H9 (cell line): ENCODE measurements around the gene CALCOCO1. TPM values are rescaled to one million over a fixed set of nuclear protein-coding genes. Genes with fewer than 3 reads are reported as not detected.
A peak's percentile ranks its signal among the peaks of the same experiment; 100 is the strongest.

ENCODE experiments used
- DNase-seq: peaks from one replicate; pipeline ENCODE4 v3.0.0-alpha.2; 2017
- H2AFZ ChIP-seq: one replicate; pipeline ENCODE4 v1.6.1; 2013; ENCODE audit warnings: mild to moderate bottlenecking, low read length, control low read depth, moderate library complexity
- H2AK5ac ChIP-seq: 2 replicates; pipeline ENCODE4 v1.6.1; 2013; ENCODE audit warnings: low read length, control low read depth, mixed read lengths; ENCODE audit not compliant: insufficient read length
- H2BK120ac ChIP-seq: one replicate; pipeline ENCODE4 v1.6.1; 2013; ENCODE audit warnings: low read depth, mild to moderate bottlenecking, low read length, control low read depth, inconsistent platforms; ENCODE audit not compliant: poor library complexity, severe bottlenecking
- H2BK12ac ChIP-seq: 2 replicates; pipeline ENCODE4 v1.6.1; 2013; ENCODE audit warnings: low read length, control low read depth, mixed read lengths, low read depth; ENCODE audit not compliant: insufficient read length
- H2BK15ac ChIP-seq: 2 replicates; pipeline ENCODE4 v1.6.1; 2013; ENCODE audit warnings: low read depth, low read length, control low read depth
- H2BK20ac ChIP-seq: one replicate; pipeline ENCODE4 v1.6.1; 2013; ENCODE audit warnings: low read depth, mild to moderate bottlenecking, low read length, control low read depth, inconsistent platforms; ENCODE audit not compliant: poor library complexity, severe bottlenecking
- H2BK5ac ChIP-seq: 2 replicates; pipeline ENCODE4 v1.6.1; 2013; ENCODE audit warnings: low read length, control low read depth, mixed read lengths; ENCODE audit not compliant: insufficient read length
- H3K14ac ChIP-seq: 2 replicates; pipeline ENCODE4 v1.6.1; 2013; ENCODE audit warnings: low read length, control low read depth; ENCODE audit not compliant: insufficient read depth
- H3K18ac ChIP-seq: 2 replicates; pipeline ENCODE4 v1.6.1; 2013; ENCODE audit warnings: low read depth, mild to moderate bottlenecking, mixed read lengths, low read length, control low read depth; ENCODE audit not compliant: insufficient read length
- H3K23ac ChIP-seq: 2 replicates; pipeline ENCODE4 v1.6.1; 2013; ENCODE audit warnings: low read length, control low read depth, mixed read lengths, low read depth; ENCODE audit not compliant: insufficient read length
- H3K23me2 ChIP-seq: 2 replicates; pipeline ENCODE4 v1.6.1; 2013; ENCODE audit warnings: low read depth, mild to moderate bottlenecking, mixed read lengths, low read length, control low read depth; ENCODE audit not compliant: insufficient read length, poor library complexity, severe bottlenecking
- H3K27ac ChIP-seq: 2 replicates; pipeline ENCODE4 v1.5.1; 2013; ENCODE audit warnings: low read length, control low read depth, mixed read lengths, low read depth; ENCODE audit not compliant: insufficient read length
- H3K27me3 ChIP-seq: 2 replicates; pipeline ENCODE4 v1.6.1; 2013; ENCODE audit warnings: low read length, control low read depth, inconsistent platforms; ENCODE audit not compliant: insufficient read depth
- H3K4ac ChIP-seq: 2 replicates; pipeline ENCODE4 v1.6.1; 2013; ENCODE audit warnings: low read depth, mild to moderate bottlenecking, control low read depth, inconsistent platforms, low read length, moderate library complexity
- H3K4me1 ChIP-seq: 2 replicates; pipeline ENCODE4 v1.6.1; 2013; ENCODE audit warnings: low read length, control low read depth, inconsistent platforms; ENCODE audit not compliant: insufficient read depth
- H3K4me2 ChIP-seq: 2 replicates; pipeline ENCODE4 v1.6.1; 2013; ENCODE audit warnings: low read length, control low read depth, mixed read lengths; ENCODE audit not compliant: insufficient read length, insufficient read depth
- H3K56ac ChIP-seq: 2 replicates; pipeline ENCODE4 v1.6.1; 2013; ENCODE audit warnings: low read depth, mild to moderate bottlenecking, mixed read lengths, low read length, control low read depth; ENCODE audit not compliant: insufficient read length
- H3K79me1 ChIP-seq: 2 replicates; pipeline ENCODE4 v1.6.1; 2013; ENCODE audit warnings: low read depth, mild to moderate bottlenecking, moderate library complexity, low read length, control low read depth, inconsistent platforms; ENCODE audit not compliant: insufficient read depth, poor library complexity, severe bottlenecking
- H3K79me2 ChIP-seq: 2 replicates; pipeline ENCODE4 v1.6.1; 2013; ENCODE audit warnings: low read length, control low read depth, inconsistent platforms; ENCODE audit not compliant: insufficient read depth
- H3K9ac ChIP-seq: 2 replicates; pipeline ENCODE4 v1.6.1; 2013; ENCODE audit warnings: low read length, control low read depth, mixed read lengths; ENCODE audit not compliant: insufficient read length; ENCODE audit errors: extremely low read depth
- H3K9me3 ChIP-seq: one replicate; pipeline ENCODE4 v1.6.1; 2013; ENCODE audit warnings: low read depth, low read length, inconsistent platforms; ENCODE audit not compliant: control insufficient read depth
- H3T11ph ChIP-seq: one replicate; pipeline ENCODE4 v1.6.1; 2013; ENCODE audit warnings: mild to moderate bottlenecking, low read length, control low read depth, inconsistent platforms
- H4K20me1 ChIP-seq: one replicate; pipeline ENCODE4 v1.6.1; 2013; ENCODE audit not compliant: control insufficient read depth, insufficient read length, insufficient read depth
- H4K5ac ChIP-seq: 2 replicates; pipeline ENCODE4 v1.6.1; 2013; ENCODE audit warnings: low read depth, mild to moderate bottlenecking, mixed read lengths, low read length, control low read depth; ENCODE audit not compliant: insufficient read length
- H4K8ac ChIP-seq: replicated peaks from 2 replicates; pipeline ENCODE4 v1.6.1; 2013; ENCODE audit warnings: low read length, control low read depth, mixed read lengths, low read depth; ENCODE audit not compliant: insufficient read length
- H4K91ac ChIP-seq: 2 replicates; pipeline ENCODE4 v1.6.1; 2013; ENCODE audit warnings: low read depth, mild to moderate bottlenecking, moderate library complexity, mixed read lengths, low read length, control low read depth; ENCODE audit not compliant: insufficient read length
- H3K27ac Mint-ChIP-seq, 3 experiments: 2 replicates in 2 of 3; 3 replicates in 1 of 3; pipeline ENCODE4 v1.8.0; 2020 to 2021; ENCODE audit warnings: mixed read lengths in 3 of 3, mild to moderate bottlenecking in 1 of 3, moderate library complexity in 1 of 3
- H3K27me3 Mint-ChIP-seq: 2 replicates; pipeline ENCODE4 v1.8.0; 2021; ENCODE audit warnings: low read depth, mild to moderate bottlenecking, moderate library complexity, mixed read lengths
- H3K36me3 Mint-ChIP-seq, 3 experiments: 2 replicates in 2 of 3; 3 replicates in 1 of 3; pipeline ENCODE4 v1.8.0; 2020 to 2021; ENCODE audit warnings: low read depth in 3 of 3, mixed read lengths in 3 of 3; ENCODE audit not compliant: insufficient read depth in 1 of 3
- H3K4me1 Mint-ChIP-seq, 2 experiments: 2 replicates each; pipeline ENCODE4 v1.8.0; 2020; ENCODE audit warnings: mixed read lengths in 2 of 2
- H3K4me3 Mint-ChIP-seq, 2 experiments: 2 replicates in 1 of 2; 3 replicates in 1 of 2; pipeline ENCODE4 v1.8.0; 2020 to 2021; ENCODE audit warnings: mild to moderate bottlenecking in 2 of 2, mixed read lengths in 2 of 2, moderate library complexity in 1 of 2
- H3K9me3 Mint-ChIP-seq, 2 experiments: 2 replicates in 1 of 2; 3 replicates in 1 of 2; pipeline ENCODE4 v1.8.0; 2020; ENCODE audit warnings: mild to moderate bottlenecking in 2 of 2, mixed read lengths in 2 of 2, moderate library complexity in 1 of 2
- WGBS: extraction: QIAGEN DNeasy Blood & Tissue Kit; methylation state at CpG from one replicate; pipeline ENCODE4 v1.1.7; 2013; ENCODE audit warnings: missing lambda C conversion rate, low lambda C conversion rate, mixed read lengths; ENCODE audit not compliant: insufficient read length; ENCODE audit errors: extremely low coverage; 5-methylcytosine and 5-hydroxymethylcytosine counted together
- total RNA-seq: library from RNA; stranded (reverse); gene quantifications from 2 replicates; pipeline ENCODE4 v1.2.1, GENCODE V29; 2021
- TF ChIP-seq, protein P1 (sequence below): fragments of 200-600 bp; sonication (generic); conservative IDR thresholded peaks from 3 replicates; pipeline ENCODE4 v1.8.0; 2021; ENCODE audit warnings: antibody characterized with exemption, mild to moderate bottlenecking

The CALCOCO1 gene
- total RNA-seq, 1 experiment from 2014 or later = 22.3 TPM

DNA sequence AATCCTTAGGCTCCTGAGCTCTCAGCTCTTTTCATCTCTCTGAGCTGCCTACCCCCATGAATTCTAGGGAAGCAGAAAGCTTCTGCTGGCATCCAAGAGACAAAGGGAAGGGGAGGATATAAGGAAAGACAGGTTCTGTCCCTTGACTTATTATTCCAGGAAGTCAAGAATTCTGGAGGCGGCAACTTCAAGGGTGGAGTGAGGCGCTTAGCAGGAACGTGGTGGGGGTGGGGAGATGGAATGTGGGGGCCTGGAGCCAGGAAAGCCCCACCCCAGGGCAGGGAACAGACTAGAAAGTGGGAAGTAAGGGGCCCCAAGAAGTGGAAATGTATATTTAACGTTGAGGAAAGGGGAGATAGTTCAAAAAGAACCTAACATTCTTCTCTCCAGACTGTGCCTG lies 1.4 kb downstream of the CALCOCO1 start:
- Histone ChIP-seq H3K79me2 (no peaks in the 10 kb centered on the region), H3K23me2 (peaks cover 8% of the 10 kb centered on the region), H3K14ac (no peak overlapping the region), H3K79me1 (no peaks in the 10 kb centered on the region), H2AFZ (no peak overlapping the region), H3K4me1 (no peaks in the 10 kb centered on the region), H3K18ac (no peak overlapping the region), H2BK15ac (no peak overlapping the region), H2BK20ac (no peak overlapping the region), H3T11ph (no peak overlapping the region), H3K4me2 (no peak overlapping the region), H3K23ac (no peak overlapping the region), H3K9ac (no peak overlapping the region), H3K9me3 (no peaks in the 10 kb centered on the region), H3K27me3 (no peaks in the 10 kb centered on the region), H4K8ac (no peak overlapping the region), H2BK5ac (no peak overlapping the region), H4K5ac (no peak overlapping the region), H4K20me1 (peaks cover 2% of the 10 kb centered on the region), H3K4ac (no peak overlapping the region), H2AK5ac (no peak overlapping the region), H3K56ac (no peak overlapping the region), H3K27ac (no peak overlapping the region), H2BK12ac (no peak overlapping the region), H2BK120ac (no peak overlapping the region), H4K91ac (no peak overlapping the region)
- Mint-ChIP-seq H3K27me3 (no peaks in the 10 kb centered on the region; the same call in 1 of the 2 replicates), H3K36me3 (no peaks in the 10 kb centered on the region), H3K4me1 (peaks cover 21 to 28% of the 10 kb centered on the region in 2 experiments), H3K27ac (no peak overlapping the region), H3K9me3 (no peaks in the 10 kb centered on the region; a peak in 1 of 5 replicates), H3K4me3 (peak overlapping the region; percentile 89 to 96; a peak in 3 of 5 replicates)
- TF ChIP-seq, protein P1, sequence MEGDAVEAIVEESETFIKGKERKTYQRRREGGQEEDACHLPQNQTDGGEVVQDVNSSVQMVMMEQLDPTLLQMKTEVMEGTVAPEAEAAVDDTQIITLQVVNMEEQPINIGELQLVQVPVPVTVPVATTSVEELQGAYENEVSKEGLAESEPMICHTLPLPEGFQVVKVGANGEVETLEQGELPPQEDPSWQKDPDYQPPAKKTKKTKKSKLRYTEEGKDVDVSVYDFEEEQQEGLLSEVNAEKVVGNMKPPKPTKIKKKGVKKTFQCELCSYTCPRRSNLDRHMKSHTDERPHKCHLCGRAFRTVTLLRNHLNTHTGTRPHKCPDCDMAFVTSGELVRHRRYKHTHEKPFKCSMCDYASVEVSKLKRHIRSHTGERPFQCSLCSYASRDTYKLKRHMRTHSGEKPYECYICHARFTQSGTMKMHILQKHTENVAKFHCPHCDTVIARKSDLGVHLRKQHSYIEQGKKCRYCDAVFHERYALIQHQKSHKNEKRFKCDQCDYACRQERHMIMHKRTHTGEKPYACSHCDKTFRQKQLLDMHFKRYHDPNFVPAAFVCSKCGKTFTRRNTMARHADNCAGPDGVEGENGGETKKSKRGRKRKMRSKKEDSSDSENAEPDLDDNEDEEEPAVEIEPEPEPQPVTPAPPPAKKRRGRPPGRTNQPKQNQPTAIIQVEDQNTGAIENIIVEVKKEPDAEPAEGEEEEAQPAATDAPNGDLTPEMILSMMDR = no peak
- no peak for DNase-seq
- no CpG with 5 or more reads among the region's 4 CpGs for WGBS
